Suppressor macrophage treated with lipopolysaccharide for 4 hours (primary cell): Measurements from ENCODE around the gene PARD6A.
"Not testable (repeated sequence)": the region's sequence is repeated elsewhere in the genome, so short reads cannot be mapped to it uniquely, and the experiment has no call there.

Experiments used
- DNase-seq: peaks from one replicate; pipeline ENCODE4 v3.0.0-alpha.2; 2020

The PARD6A gene

DNA sequence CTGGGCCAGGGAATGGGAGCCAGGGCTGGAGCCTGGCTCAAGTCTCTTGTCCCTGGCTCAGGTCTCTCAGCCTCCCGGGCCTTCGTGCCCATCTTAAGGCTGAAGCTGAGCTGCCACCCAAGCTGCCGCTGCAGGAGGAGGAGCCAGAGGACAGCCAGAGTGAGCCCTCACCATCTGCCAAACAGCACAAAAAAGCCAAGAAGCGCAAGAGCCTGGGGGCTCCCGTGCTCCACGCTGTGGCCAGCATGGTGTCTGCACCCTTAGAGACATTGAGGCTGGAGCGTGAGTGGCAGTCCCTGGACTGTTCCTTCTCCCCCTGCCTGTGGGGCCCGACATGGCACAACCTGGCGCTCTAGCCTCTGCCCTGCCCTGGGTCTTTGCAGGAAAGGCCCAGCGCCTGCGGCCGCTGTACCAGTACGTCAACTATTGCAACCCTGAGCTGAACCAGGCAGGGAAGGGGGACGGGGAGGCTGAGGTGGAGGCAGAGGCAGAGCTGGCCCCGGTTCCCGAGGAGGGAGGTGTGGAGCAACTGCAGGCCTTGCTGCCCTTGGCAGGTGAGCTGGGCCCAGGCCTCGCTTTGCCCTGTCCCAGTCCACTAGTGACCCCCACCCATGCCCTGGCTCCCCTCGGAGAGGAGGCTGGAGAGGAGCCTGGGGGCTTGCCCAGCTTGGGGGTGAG lies 7.2 kb downstream of the PARD6A start:
- DNase-seq: peak; percentile 90

DNA sequence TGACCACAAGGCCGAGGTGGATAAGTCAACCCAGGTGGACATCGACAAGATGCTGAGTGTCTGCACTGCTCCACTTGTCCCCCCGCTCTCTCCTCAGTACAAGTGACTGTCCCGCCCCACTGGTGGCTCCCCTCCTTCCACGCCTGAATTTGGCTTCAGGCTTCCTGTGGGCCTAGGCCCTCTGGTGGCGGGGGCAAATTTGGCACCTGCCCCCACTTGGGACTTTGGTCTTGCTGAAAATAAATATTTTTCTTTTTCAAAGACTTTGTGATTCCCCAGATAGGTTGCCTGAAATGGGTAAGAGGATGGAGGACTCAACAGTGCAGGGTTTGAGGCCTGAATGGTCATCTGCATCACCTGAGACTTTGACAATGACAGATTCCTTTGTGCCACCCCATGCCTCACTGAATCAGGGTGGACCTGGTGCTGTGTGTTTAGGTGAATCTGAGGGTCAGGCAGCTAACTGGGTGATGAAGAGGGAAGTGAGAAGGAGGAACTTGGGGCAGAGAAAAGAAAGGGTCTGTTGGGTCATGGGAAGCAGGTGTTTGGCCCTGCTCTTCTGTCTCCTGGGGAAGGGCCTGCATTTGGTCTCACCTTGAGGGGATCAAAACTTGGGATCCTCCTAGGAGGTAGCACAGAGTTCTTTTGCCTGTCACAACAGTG lies 7.9 kb downstream of the PARD6A start:
- DNase-seq: peak; percentile 28

- no peak for DNase-seq
These were observed 8.8 kb downstream of the PARD6A start for GRCh38 chr16:67669499-67670101.

DNA sequence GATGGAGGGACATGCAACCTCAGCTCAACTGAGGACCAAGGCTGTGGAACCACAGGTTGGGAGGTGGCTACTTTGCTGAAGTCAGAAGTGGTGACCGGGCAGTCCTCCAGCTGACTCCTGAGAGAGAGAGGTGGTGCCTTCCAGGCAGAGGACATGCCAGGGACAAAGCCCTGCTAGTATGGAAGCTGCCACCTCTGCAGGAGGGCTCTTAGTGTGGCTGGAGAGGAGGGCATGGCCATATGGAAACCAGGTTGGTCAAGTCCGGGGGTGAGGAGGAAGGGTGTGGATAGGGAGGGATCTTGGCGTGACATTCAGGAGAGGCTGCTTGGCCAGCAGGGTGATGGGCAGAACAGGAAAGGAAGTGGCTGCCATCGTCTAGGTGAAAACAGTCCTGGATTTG lies 11.5 kb downstream of the PARD6A start:
- no peak for DNase-seq

- DNase-seq: peak; percentile 84
These were observed 12.2 kb downstream of the PARD6A start for GRCh38 chr16:67672739-67673662.

- DNase-seq: peak; percentile 85
These were observed 13.2 kb downstream of the PARD6A start for GRCh38 chr16:67673712-67674580.

GRCh38 chr16:67674851-67675578 lies 14.3 kb downstream of the PARD6A start:
- DNase-seq: no peak

GRCh38 chr16:67675579-67675935 lies 14.8 kb downstream of the PARD6A start:
- DNase-seq: no peak

DNA sequence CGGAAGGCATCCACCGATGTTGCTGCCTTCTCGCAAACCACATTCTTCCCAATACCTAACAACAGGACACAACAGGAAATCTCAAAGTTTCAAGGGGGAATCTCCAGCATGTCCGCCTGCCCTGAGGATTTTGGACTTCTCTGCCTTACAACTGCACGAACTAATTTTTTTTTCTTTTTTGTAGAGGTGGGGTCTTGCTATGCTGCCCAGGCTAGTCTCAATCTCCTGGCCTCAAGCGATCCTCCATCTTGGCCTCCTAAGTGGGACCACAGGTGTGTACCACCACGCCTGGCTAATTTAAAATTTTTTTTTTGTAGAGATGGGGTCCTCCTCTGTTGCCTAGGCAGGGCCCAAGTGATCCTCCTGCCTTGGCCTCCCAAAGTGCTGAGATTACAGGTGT lies 15.2 kb downstream of the PARD6A start:
- DNase-seq: no peak

DNA sequence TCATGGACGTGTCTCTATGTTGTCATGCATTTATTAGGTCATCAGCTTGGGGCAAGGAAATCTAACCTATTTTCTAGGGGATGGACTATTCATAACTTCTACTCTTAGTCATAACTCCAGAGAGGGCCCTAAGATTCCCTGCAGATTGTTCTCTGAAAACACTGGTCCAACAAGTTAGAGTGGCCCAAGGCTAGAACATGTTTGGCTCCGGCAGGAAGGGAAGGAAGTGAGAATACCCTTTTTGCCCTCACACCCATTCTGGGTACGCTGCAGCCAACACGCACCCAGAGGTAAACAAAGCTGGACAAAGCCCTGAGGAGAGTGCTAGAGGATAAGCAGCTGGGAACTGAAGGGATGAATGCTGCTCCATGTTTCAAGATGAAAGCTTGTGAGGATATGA lies 15.8 kb downstream of the PARD6A start:
- no peak for DNase-seq

DNA sequence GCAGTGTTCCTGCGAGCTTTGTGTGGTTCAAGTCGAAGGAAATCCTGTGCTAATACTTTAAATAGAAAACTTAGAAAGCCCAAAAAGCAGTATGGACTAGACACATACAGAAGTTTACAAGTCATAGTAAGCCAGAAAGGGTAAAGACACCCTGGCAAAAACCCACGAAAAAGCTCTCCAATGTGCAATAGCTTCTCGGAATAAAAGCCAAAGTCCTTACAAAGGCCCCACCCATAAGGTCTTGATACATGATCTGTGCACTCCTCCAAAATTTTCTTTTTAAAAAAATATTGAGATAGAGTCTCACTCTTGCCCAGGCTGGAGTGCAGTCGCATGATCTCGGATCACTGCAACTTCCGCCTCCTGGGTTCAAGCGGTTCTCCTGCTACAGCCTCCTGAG lies 16.2 kb downstream of the PARD6A start:
- no peak for DNase-seq

DNA sequence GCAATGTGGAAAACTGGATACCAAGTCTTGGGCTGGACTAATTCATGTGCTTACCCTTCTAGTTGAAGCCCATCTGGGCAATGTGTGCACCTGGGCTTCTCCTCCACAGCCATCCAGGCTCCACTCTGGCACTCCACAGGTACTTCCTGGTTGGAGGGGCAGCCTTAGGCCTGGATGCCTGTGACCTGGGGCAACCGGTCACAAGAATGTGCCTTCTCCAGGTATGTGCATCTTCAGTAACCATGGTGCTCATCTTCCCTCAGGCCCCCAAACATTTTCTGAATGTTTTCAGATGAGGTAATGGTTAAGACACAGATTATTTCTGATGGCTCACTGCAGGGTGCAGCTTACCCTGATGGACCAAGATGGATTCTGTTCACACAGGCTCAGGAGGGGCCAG lies 17.0 kb downstream of the PARD6A start:
- no peak for DNase-seq

DNA sequence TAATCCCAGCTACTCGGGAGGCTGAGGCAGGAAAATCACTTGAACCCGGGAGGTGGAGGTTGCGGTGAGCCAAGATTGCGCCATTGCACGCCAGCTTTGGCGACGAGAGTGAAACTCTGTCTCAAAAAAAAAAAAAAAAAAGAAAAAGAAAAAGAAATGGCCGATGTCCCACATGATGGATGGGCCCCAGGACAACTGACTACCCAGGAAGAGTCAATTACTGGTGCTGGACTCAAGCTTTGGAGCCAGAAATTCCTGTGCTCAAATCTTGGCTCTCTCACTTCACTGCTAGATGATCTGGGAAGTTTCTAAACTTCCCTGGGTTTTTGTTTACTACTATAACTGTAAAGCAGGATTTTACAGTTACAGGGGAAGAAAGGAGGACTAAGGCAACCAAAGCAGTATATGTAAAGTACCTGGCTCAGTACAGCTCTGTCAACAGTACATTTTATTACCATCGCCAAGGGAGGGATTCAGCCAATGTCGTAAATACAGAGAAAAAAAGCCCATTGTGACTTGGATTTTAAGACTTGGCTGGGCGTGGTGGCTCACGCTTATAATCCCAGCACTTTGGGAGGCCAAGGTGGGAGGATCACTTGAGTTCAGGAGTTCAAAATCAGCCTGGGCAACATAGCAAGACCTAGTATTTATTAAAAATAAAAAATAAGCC lies 17.7 kb downstream of the PARD6A start:
- DNase-seq: no peak

- no peak for DNase-seq
These were observed 19.5 kb downstream of the PARD6A start for GRCh38 chr16:67679935-67680897.

DNA sequence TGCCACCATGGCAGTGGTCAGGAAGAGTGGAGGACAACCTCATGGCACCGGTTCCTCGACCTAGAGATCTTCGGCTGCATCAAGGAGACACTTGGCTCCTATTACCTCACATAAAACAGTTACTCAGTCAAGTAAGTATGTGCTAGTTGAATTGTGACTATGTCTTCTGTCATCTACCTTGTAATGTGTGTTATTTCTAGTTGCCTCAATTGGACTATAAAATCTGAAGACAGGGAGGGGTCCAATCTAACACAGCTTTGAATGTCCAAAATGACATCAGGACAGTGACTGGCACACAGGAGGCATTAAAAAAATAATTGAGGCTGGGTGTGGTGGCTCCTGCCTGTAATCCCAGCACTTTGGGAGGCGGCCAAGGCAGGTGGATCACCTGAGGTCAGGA lies 23.0 kb downstream of the PARD6A start:
- DNase-seq: no peak

DNA sequence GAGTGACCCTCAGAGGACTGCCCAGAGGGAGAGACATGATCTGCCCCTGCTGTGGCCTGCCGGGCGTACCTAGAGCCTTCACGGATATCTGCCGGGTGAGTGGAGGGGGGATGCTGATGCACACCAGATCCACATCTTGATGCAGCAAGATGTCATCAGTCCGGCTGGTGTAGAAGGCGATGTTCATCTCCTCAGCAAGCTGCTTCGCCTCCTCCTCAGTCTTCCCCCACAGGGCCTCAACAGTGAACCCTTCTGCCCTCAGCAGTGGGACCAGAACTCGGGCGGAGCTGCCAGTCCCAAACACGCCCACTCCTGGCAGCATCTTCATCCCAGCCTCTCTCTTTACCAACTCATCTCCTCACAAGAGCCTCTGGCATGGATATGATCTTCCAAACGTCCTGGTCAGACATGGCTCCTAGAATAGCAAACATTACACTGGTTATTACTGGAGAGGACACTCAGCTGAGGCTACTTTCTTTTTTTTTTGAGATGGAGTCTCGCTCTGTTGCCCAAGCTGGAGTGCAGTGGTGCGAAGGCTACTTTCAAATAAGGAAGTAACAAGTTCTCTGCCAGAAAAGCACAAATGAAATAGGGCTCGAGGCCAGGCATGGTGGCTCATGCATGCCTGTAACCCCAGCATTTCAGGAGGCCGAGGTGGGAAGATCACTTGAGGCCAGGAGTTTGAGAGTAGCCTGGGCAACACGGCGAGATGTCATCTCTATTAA lies 24.8 kb downstream of the PARD6A start:
- no peak for DNase-seq

DNA sequence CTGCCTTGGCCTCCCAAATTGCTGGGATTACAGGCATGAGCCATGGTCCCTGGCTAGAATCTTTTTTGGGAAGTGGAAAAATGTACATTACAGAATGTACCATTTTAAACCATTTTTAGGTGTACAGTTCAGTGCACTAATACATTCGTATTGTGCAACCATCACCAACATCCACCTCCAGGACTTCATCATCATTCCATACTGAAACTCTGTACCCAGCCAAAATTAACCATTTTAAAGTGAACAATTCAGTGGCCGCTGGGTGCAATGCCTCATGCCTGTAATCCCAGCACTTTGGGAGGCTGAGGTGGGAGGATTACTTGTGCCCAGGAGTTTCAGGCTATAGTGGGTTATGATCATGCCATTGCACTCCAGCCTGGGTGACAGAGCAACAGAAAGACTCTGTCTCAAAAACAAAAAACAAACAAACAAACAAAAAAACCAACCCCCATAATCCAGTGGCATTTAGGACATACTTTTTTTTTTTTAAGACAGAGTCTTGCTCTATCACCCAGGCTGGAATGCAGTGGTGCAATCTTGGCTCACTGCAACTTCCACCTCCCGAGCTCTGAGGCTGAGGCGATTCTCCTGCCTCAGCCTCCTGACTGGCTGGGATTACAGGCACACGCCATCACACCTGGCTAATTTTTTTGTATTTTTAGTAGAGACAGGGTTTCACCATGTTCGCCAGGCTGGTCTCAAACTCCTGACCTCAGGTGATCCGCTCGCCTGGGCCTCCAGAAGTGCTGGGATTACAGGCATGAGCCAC lies 32.9 kb downstream of the PARD6A start:
- not testable (repeated sequence) for DNase-seq

DNA sequence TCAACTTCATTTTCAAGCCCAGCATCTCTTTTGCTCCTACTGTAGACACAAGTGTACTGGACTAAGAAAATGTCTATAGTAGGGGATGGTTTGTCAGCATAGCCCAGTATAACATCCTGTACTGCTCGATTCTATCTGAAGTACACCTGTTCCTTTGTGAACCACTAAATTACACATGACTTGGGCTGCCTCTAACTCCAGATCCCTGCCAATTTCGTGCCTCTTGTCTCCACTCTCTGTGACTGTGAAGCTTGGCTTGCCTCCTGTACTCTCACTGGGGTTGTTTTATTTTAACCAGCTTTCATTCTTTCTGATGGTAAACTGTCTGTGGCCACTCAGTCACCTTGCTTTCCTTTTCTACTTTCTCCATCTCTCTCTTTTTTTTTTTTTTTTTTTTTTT lies 33.9 kb downstream of the PARD6A start:
- no peak for DNase-seq
